WTC11 (cell line): ENCODE data around the gene TRIM41. TPM values are rescaled to one million over a fixed set of nuclear protein-coding genes. Genes with fewer than 3 reads are reported as not detected.

ENCODE experiments used
- ATAC-seq: fragments of 200-7000 bp; cut with Tn5 transposase; 2 replicates; pipeline ENCODE4 v1.10.0; 2021; ENCODE audit warnings: mild to moderate bottlenecking, moderate library complexity
- CTCF ChIA-PET: fragments of 300-600 bp; sonication (Branson Sonifier 250); formaldehyde crosslinking; loops from one replicate; lab custom pipeline; 2021; ENCODE audit warnings: antibody characterized with exemption; lab: Charles Lee
- POLR2A ChIA-PET: fragments of 350-600 bp; sonication (Branson Sonifier 250); formaldehyde crosslinking; loops from one replicate; lab custom pipeline; 2021; ENCODE audit warnings: antibody characterized with exemption; lab: Charles Lee
- DNase-seq: peaks from one replicate; pipeline ENCODE4 v3.0.0; 2021; ENCODE audit warnings: low spot score
- H3K27ac Mint-ChIP-seq: 2 replicates; pipeline ENCODE4 v1.8.0; 2021; ENCODE audit warnings: mixed read lengths
- H3K27me3 Mint-ChIP-seq: 2 replicates; pipeline ENCODE4 v1.8.0; 2021; ENCODE audit warnings: low read depth, mild to moderate bottlenecking, moderate library complexity, mixed read lengths
- H3K36me3 Mint-ChIP-seq: 2 replicates; pipeline ENCODE4 v1.8.0; 2021; ENCODE audit warnings: mixed read lengths
- H3K4me1 Mint-ChIP-seq: 2 replicates; pipeline ENCODE4 v1.8.0; 2022; ENCODE audit warnings: mixed read lengths
- H3K4me3 Mint-ChIP-seq: 2 replicates; pipeline ENCODE4 v1.8.0; 2021; ENCODE audit warnings: mild to moderate bottlenecking, moderate library complexity, mixed read lengths
- H3K9me3 Mint-ChIP-seq: 2 replicates; pipeline ENCODE4 v1.8.0; 2021; ENCODE audit warnings: mixed read lengths
- ATF1 ChIP-seq: sonication (generic); formaldehyde crosslinking; IDR thresholded peaks from 2 replicates; pipeline ENCODE4 v1.8.1; 2023; ENCODE audit warnings: mild to moderate bottlenecking, moderate library complexity, missing genetic modification reagents
- ATF3 ChIP-seq: sonication (generic); formaldehyde crosslinking; conservative IDR thresholded peaks from 2 replicates; pipeline ENCODE4 v1.8.1; 2022; ENCODE audit warnings: mild to moderate bottlenecking, missing genetic modification reagents
- E2F4 ChIP-seq: sonication (generic); formaldehyde crosslinking; IDR thresholded peaks from 2 replicates; pipeline ENCODE4 v1.8.1; 2022; ENCODE audit warnings: low read depth, mild to moderate bottlenecking, moderate library complexity, missing genetic modification reagents, borderline replicate concordance
- ELF4 ChIP-seq: sonication (generic); formaldehyde crosslinking; IDR thresholded peaks from 2 replicates; pipeline ENCODE4 v1.8.1; 2022; ENCODE audit warnings: low read depth, mild to moderate bottlenecking, moderate library complexity, missing genetic modification reagents
- FOXP1 ChIP-seq: sonication (generic); formaldehyde crosslinking; IDR thresholded peaks from 2 replicates; pipeline ENCODE4 v1.8.0; 2022; ENCODE audit warnings: missing genetic modification reagents, mild to moderate bottlenecking, moderate library complexity, borderline replicate concordance
- FOXP4 ChIP-seq: sonication (generic); formaldehyde crosslinking; IDR thresholded peaks from 2 replicates; pipeline ENCODE4 v1.8.0; 2022; ENCODE audit warnings: mild to moderate bottlenecking, missing genetic modification reagents
- HMGA2 ChIP-seq: fragments of 250-450 bp; sonication (Bioruptor Pico); IDR thresholded peaks from 2 replicates; pipeline ENCODE4 v1.4.0; 2021; ENCODE audit warnings: mild to moderate bottlenecking, moderate library complexity
- IRF2 ChIP-seq: sonication (generic); formaldehyde crosslinking; IDR thresholded peaks from 2 replicates; pipeline ENCODE4 v1.8.0; 2022; ENCODE audit warnings: low read depth, missing genetic modification reagents, borderline replicate concordance
- MLX ChIP-seq: sonication (generic); formaldehyde crosslinking; IDR thresholded peaks from 2 replicates; pipeline ENCODE4 v1.8.1; 2023; ENCODE audit warnings: mild to moderate bottlenecking, missing genetic modification reagents, moderate library complexity
- NFATC4 ChIP-seq: fragments of 250-450 bp; sonication (Bioruptor Pico); IDR thresholded peaks from 2 replicates; pipeline ENCODE4 v1.9.0; 2021; ENCODE audit warnings: mild to moderate bottlenecking
- NFE2L1 ChIP-seq: sonication (generic); formaldehyde crosslinking; IDR thresholded peaks from 2 replicates; pipeline ENCODE4 v1.8.1; 2023; ENCODE audit warnings: missing genetic modification reagents
- NR1H2 ChIP-seq: sonication (generic); formaldehyde crosslinking; IDR thresholded peaks from 2 replicates; pipeline ENCODE4 v1.9.0; 2021; ENCODE audit warnings: mild to moderate bottlenecking, moderate library complexity, missing genetic modification reagents
- NR3C1 ChIP-seq: sonication (generic); formaldehyde crosslinking; conservative IDR thresholded peaks from 2 replicates; pipeline ENCODE4 v1.8.1; 2023; ENCODE audit warnings: low read depth, mild to moderate bottlenecking, missing genetic modification reagents
- PRDM15 ChIP-seq: sonication (generic); formaldehyde crosslinking; IDR thresholded peaks from 2 replicates; pipeline ENCODE4 v1.8.0; 2022; ENCODE audit warnings: missing genetic modification reagents
- PREB ChIP-seq: sonication (generic); formaldehyde crosslinking; IDR thresholded peaks from 2 replicates; pipeline ENCODE4 v1.8.1; 2022; ENCODE audit warnings: mild to moderate bottlenecking, missing genetic modification reagents, moderate library complexity, borderline replicate concordance
- TCF7 ChIP-seq: sonication (generic); formaldehyde crosslinking; IDR thresholded peaks from 2 replicates; pipeline ENCODE4 v1.8.0; 2022; ENCODE audit warnings: mild to moderate bottlenecking, low read depth, missing genetic modification reagents, moderate library complexity
- TEAD1 ChIP-seq: sonication (generic); formaldehyde crosslinking; IDR thresholded peaks from 2 replicates; pipeline ENCODE4 v1.8.0; 2022; ENCODE audit warnings: mild to moderate bottlenecking, missing genetic modification reagents
- TEAD4 ChIP-seq: sonication (generic); formaldehyde crosslinking; IDR thresholded peaks from 2 replicates; pipeline ENCODE4 v1.8.0; 2022; ENCODE audit warnings: mild to moderate bottlenecking, missing genetic modification reagents
- ZNF232 ChIP-seq: sonication (generic); formaldehyde crosslinking; IDR thresholded peaks from 2 replicates; pipeline ENCODE4 v1.8.0; 2022; ENCODE audit warnings: mild to moderate bottlenecking, missing genetic modification reagents
- ZNF532 ChIP-seq: fragments of 250-450 bp; sonication (Bioruptor Pico); IDR thresholded peaks from 2 replicates; pipeline ENCODE4 v1.9.0; 2021; ENCODE audit warnings: mild to moderate bottlenecking, borderline replicate concordance
- total RNA-seq: library from RNA; stranded (reverse); gene quantifications from 3 replicates; pipeline ENCODE4 v1.2.3, GENCODE V29; 2021

Gene TRIM41
- total RNA-seq, 1 experiment from 2014 or later, result 33.5 TPM

- peaks cover 54% of the 10 kb centered on the region for H3K4me1 Mint-ChIP-seq
- peaks cover 63% of the 10 kb centered on the region for H3K27me3 Mint-ChIP-seq
- TF ChIP-seq NR3C1 (CRISPR knock-in tag) (no peak), ATF3 (no peak), FOXP1 (CRISPR knock-in tag) (no peak), PREB (no peak), IRF2 (CRISPR knock-in tag) (no peak), FOXP4 (CRISPR knock-in tag) (no peak), TCF7 (CRISPR knock-in tag) (no peak), MLX (no peak), ATF1 (CRISPR knock-in tag) (no peak), NFATC4 (no peak), NR1H2 (CRISPR knock-in tag) (no peak), NFE2L1 (CRISPR knock-in tag) (no peak), ELF4 (CRISPR knock-in tag) (no peak)
- H3K9me3 Mint-ChIP-seq, result no peaks in the 10 kb centered on the region
- no peak overlapping the region for H3K27ac Mint-ChIP-seq
- ATAC-seq, result no peak
- no peaks in the 10 kb centered on the region for H3K36me3 Mint-ChIP-seq
- CTCF ChIA-PET, result interaction anchor here (1.6 kb wide), 1 partner anchor 15 kb away, joined by 10 read pairs; no protein-coding TSS in a partner anchor
- POLR2A ChIA-PET, result interaction anchor here (1.0 kb wide), 1 partner anchor 60 kb away, joined by 3 read pairs; no protein-coding TSS in a partner anchor
- no peak overlapping the region for H3K4me3 Mint-ChIP-seq
- no peak for DNase-seq
Observed at GRCh38 chr5:181199881-181200638, 23.0 kb upstream of the TRIM41 start.

- Mint-ChIP-seq H3K36me3 (no peaks in the 10 kb centered on the region), H3K27ac (no peak overlapping the region), H3K4me1 (peaks cover 56% of the 10 kb centered on the region), H3K4me3 (no peak overlapping the region), H3K9me3 (no peaks in the 10 kb centered on the region), H3K27me3 (peaks cover 71% of the 10 kb centered on the region)
- DNase-seq, result peak; percentile 25
- POLR2A ChIA-PET, result no interaction called here
- no peak for ATAC-seq
- CTCF ChIA-PET, result no interaction called here
- TF ChIP-seq TEAD1 (CRISPR knock-in tag), result no peak
- TF ChIP-seq ZNF232 (CRISPR knock-in tag), result no peak
- no peak for TF ChIP-seq PRDM15 (CRISPR knock-in tag)
- no peak for TF ChIP-seq HMGA2 (CRISPR knock-in tag)
- TF ChIP-seq E2F4 (CRISPR knock-in tag), result no peak
- TF ChIP-seq TEAD4, result no peak
- no peak for TF ChIP-seq ZNF532 (CRISPR knock-in tag)
Observed at GRCh38 chr5:181200816-181201215, 22.3 kb upstream of the TRIM41 start.
